ENCODE measurements around the gene SULT2B1.

- TF ChIP-seq, protein P1, sequence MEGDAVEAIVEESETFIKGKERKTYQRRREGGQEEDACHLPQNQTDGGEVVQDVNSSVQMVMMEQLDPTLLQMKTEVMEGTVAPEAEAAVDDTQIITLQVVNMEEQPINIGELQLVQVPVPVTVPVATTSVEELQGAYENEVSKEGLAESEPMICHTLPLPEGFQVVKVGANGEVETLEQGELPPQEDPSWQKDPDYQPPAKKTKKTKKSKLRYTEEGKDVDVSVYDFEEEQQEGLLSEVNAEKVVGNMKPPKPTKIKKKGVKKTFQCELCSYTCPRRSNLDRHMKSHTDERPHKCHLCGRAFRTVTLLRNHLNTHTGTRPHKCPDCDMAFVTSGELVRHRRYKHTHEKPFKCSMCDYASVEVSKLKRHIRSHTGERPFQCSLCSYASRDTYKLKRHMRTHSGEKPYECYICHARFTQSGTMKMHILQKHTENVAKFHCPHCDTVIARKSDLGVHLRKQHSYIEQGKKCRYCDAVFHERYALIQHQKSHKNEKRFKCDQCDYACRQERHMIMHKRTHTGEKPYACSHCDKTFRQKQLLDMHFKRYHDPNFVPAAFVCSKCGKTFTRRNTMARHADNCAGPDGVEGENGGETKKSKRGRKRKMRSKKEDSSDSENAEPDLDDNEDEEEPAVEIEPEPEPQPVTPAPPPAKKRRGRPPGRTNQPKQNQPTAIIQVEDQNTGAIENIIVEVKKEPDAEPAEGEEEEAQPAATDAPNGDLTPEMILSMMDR (IDR thresholded peaks at IDR 0.05), result no peak
- no peak for TF ChIP-seq POLR2A (IDR thresholded peaks at IDR 0.05)
Measured at GRCh38 chr19:48511321-48511731, 40.6 kb upstream of the SULT2B1 start.

Measured in prostate gland (tissue), 2 donors.